GM21360 (cell line): Measurements from ENCODE around the gene SPACA6.
"Not testable (repeated sequence)": the region's sequence is repeated elsewhere in the genome, so short reads cannot be mapped to it uniquely, and the experiment has no call there.

Experiments used
- ATAC-seq: cut with Tn5 transposase; IDR thresholded peaks from one replicate; pipeline ENCODE4 v1.9.1; 2021; ENCODE audit warnings: mild to moderate bottlenecking, moderate library complexity; ENCODE audit not compliant: unreplicated experiment

Gene SPACA6

GRCh38 chr19:51693260-51693659 is at the start of gene SPACA6:
Gene SPACA6 (plus strand): TSS chr19:51693330. CDS start chr19:51693527, 197 bp downstream.
- ATAC-seq: no peak

- no peak for ATAC-seq
Measured at GRCh38 chr19:51644636-51645271, 48.4 kb upstream of the SPACA6 start.

GRCh38 chr19:51646730-51647129 is 46.4 kb upstream of the SPACA6 start, which contains the start of gene SIGLEC14:
Gene SIGLEC14 (minus strand): TSS chr19:51646825. CDS start chr19:51646759, 66 bp downstream.
- ATAC-seq: not testable (repeated sequence)

GRCh38 chr19:51647318-51647717 is 45.8 kb upstream of the SPACA6 start:
- ATAC-seq: no peak

GRCh38 chr19:51651216-51651846 is 41.8 kb upstream of the SPACA6 start:
- no peak for ATAC-seq

GRCh38 chr19:51652266-51652665 is 40.9 kb upstream of the SPACA6 start:
- no peak for ATAC-seq

GRCh38 chr19:51653162-51653561 is 40.0 kb upstream of the SPACA6 start:
- ATAC-seq: no peak

- no peak for ATAC-seq
Measured at GRCh38 chr19:51654783-51655182, 38.3 kb upstream of the SPACA6 start.

- ATAC-seq: no peak
Measured at GRCh38 chr19:51660975-51661600, 32.0 kb upstream of the SPACA6 start.

GRCh38 chr19:51663650-51664049 is 29.5 kb upstream of the SPACA6 start:
- ATAC-seq: no peak

- ATAC-seq: no peak
Measured at GRCh38 chr19:51664131-51664530, 29.0 kb upstream of the SPACA6 start.

- ATAC-seq: no peak
Measured at GRCh38 chr19:51664997-51665396, 28.1 kb upstream of the SPACA6 start.

- no peak for ATAC-seq
Measured at GRCh38 chr19:51668216-51668615, 24.9 kb upstream of the SPACA6 start.

GRCh38 chr19:51675911-51676565 is 17.1 kb upstream of the SPACA6 start:
- not testable (repeated sequence) for ATAC-seq

- ATAC-seq: no peak
Measured at GRCh38 chr19:51676566-51677083, 16.5 kb upstream of the SPACA6 start.

GRCh38 chr19:51680474-51680873 is 12.7 kb upstream of the SPACA6 start:
- ATAC-seq: no peak

- ATAC-seq: no peak
Measured at GRCh38 chr19:51681286-51681941, 11.7 kb upstream of the SPACA6 start.

- no peak for ATAC-seq
Measured at GRCh38 chr19:51686171-51686570, 7.0 kb upstream of the SPACA6 start.

- no peak for ATAC-seq
Measured at GRCh38 chr19:51687791-51688670, 5.1 kb upstream of the SPACA6 start.
